8988T (cell line): ENCODE results near the gene ATP6V1F.

Experiments used
- DNase-seq: peaks from one replicate; pipeline ENCODE4 v3.0.0; 2011

Gene ATP6V1F

DNA sequence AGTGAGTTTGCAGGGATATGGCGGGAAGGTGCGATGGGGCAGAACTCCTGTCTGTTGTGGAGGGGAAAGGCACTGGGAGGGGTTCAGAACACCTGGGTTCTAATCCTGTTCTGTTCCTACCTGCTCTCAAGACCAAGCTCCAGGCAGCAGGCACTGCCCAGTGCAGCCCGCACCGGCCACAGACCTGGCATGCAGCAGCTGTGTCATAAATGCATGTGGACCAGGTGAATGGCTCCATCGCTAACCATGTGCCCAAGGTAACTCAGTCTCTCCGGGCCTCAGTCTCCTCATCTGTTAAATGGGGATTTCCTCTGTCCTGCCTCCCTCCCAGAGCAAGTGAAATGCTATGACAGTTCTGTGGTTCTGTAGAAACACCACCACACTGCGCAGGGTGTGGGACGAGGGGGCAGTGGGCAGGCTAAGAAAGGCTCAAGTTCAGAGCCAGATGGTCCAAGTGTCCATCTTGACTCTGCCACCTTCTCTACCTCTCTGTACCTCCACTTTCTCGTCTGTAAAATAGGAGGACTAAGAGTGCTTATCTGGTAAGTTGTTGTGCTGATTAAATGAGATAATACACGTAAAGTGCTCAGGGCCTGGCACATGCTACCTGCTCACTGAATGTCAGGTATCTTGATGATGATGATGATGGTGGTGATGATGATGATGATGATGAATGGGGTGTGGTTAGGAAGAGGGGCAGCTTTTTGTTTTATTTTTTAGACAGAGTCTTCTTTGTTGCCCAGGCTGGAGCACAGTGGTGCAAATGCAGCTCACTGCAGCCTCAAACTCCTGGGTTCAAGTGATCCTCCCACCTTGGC, 22.9 kb downstream of the ATP6V1F start:
- DNase-seq, result no peak

DNA sequence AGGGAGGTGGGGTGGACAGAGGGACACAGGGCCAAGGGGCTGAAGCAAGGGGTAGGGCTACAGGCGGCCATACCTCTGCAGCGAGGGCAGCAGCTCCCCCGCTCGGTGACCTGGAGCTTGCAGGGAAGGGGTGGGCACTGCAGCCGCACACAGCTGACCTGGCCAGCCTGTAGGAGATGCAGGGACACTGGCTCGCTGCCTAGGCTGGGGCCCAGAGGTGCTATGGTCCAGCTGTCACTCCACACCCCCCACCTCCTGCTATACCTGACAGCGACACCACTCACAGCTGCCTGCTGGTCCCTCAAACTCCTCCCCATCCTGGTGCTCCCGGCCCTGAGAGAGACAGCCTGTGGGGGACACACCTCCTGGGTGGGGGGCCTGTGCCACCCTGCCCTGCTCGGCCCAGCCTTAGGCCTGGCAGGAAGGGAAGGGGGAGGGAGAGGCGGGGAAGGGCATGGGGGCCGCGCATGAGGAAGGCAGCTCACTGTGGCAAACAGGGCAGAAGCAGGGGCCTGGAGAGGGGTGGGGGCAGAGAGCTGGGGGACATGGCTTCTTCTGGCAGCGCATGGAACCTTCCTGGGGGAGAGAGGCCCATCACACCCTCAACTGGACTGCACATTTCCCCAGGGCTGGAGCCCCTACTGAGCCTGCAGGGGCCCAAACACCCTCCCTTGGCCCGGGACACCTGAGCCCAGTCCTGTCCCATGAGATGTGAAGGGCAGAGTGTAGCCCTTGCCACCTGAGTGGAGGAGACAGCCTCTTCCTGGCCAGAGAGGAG, 23.9 kb downstream of the ATP6V1F start:
- peak; percentile 18 for DNase-seq

DNA sequence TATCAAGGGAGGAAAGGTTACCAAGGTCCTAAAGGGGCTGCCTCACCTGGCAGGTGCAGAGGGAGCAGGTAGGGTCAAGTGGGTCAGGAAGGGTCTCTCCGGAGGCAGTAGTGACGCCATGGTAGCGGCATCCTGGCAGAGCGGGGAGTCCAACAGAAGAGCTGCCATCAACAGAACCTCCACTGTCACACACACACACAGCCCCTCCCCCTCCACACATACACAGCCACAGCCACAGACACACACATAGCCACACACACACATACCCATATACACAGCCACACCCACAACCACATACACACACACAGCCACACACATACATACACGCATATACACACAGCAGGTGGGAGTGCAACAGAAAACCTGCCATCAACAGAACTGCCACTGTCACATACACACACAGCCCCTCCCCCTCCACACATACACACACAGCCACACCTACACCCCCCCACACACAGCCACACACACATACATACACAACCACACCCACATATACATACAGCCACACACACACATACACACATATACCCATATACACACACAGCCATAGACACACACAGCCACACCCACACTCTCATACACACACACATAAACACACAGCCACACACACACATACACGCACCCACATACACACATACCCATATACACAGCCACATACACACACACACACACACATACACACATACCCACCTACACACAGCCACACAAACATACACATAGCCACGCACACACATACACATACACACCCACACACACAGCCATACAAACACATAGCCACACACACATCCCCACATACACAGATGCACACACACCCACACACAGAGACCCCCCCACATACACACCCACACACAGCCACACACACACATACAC, 24.7 kb downstream of the ATP6V1F start:
- no peak for DNase-seq

DNA sequence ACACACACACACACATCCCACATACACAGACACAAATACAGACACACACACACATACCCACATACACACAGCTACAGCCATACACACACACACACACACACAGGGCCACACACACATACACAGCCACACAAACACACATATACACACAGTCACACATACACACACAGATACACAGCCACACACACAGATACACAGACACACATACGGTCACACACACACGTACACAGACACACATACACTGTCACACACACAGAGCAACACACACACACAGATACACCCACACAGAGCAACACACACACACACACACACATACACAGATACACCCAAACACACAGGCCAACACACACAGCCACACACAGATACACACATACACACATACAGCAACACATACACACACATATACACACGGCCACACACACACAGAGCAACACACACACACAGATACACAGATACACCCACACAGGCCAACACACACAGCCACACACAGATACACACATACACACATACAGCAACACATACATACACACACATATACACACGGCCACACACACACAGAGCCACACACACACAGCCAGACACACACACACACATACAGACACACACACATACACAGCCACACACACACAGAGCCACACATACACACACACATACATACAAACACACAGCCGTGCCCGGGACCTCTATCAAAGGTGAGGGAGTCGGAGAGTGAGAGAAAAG, 25.5 kb downstream of the ATP6V1F start:
- DNase-seq, result no peak

DNA sequence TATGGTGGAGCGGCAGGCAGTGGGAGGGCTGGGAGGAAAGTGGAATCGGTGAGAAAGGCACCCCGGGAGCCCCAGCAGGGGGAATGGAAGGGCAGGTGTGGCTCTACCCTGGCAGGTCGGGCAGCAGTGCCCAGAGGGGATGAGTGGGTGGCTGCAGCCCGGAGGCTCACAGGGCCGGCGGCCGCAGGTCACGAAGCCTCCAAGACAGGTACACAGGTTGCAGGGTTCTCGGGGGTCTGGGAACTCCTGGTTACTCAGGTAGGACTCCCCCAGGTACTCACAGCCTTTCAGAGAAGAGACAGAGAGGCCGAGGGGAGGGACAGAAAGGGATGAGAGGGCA, 26.1 kb downstream of the ATP6V1F start:
- DNase-seq, result peak; percentile 8

DNA sequence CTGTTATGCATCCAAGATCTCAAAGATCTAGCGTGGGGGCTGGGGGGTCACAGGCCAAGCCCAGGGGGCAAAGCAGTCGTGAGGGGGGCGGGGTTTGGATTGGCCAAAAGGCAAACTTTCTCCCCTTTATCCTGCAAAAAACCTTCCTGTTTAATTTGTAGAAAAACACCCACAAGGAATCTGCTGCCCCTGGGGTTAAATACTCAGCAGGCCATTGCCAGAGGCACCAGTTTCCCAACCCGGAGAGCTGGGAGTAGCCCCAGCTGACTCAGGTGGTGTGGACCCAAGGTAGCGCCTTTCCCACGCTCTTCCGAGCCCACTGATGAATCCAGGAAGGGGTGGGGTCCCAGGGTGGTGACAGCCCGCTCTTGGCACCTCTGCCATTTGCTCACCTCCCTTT, 26.5 kb downstream of the ATP6V1F start:
- DNase-seq, result peak; percentile 29

DNA sequence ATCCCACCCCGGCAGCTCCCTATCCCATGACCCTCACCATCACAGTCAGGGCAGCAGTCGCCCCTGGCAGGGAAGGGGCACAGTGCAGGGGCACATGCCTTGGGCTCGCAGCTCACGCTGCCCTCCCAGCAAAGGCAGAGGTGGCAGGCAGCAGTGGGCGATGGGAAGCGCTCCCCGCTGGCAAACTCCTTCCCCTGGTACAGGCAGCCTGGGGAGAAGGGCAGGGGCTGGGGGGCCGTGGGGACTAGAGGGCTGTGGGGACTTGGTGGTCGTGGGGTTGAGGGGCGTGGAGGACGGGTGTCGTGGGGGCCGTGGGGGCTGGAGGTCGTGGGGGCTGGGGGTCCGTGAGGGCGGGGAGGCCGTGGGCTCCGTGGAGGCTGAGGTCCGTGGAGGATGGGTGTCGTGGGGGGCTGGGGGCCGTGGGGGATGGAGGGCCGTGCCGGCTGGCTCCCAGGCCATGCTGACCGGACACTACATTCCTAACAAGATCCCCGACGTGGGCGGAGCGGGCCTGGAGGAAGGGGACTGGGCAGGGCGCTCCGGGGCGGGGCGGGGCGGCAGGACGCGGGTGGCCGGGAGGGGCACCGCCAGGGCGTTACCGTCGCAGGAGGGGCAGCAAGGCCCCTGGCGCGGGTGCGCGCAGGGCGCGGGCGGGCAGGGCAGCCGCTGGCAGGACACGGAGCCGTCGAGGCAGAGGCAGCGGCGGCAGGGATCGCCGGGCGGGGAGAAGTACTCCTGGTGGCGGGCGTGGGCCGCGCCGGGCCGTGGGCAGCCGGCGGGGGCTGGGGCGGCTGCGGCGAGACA, 27.9 kb downstream of the ATP6V1F start:
- DNase-seq, result peak; percentile 23

DNA sequence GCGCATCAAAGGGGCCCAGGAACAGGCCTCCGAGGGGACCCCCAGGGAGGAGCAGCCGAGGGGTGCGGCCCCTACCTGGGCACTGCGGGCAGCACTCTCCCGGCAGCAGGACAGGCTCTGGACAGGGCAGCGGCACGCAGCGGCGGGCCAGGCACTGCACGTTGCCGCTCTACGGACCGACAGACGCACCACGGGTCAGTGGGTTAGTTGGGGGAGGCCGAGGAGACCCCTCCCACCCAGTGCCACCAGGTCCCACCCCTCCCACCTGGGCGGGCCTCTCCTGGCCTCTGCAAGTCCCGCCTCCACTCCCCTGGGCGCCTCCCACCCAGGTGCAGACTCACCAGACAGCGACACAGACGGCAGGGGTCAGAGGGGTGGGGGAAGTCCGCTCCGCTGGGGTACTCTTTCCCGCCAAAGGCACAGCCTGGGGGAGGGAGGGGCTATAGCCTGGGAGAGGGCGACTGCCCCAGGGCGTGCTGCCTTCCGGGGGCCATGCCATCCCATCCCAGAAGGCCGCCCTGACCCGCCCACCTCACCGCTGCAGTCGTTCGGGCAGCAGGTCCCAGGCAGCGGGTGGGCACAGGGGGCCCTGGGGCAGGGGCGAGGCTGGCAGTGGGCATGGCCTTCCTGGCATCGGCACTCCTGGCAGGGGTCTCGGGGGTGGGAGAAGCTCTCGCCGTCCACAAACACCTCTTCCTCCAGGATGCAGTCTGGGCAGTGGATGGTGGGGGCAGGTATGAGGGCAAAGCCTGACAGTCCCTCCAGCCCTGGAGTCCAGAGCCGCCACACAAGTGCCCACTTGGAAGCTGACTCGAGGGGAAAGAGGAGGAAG, 28.7 kb downstream of the ATP6V1F start:
- peak; percentile 19 for DNase-seq

DNA sequence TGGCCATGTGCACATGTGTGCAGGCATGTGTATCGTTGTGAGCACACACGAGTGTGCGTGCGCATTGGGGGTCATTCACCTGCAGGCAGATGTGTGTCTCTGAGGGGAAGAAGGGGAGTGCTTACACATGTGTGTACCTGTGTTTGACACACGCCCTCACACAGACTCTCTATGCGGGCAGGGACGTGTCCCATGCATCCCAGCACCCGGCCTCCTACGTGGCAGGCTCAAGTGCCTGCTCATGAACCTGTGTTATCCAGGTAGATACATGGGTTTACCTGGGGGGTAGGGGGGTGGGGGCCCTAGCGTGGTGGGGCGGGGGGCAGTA, 29.2 kb downstream of the ATP6V1F start:
- no peak for DNase-seq

DNA sequence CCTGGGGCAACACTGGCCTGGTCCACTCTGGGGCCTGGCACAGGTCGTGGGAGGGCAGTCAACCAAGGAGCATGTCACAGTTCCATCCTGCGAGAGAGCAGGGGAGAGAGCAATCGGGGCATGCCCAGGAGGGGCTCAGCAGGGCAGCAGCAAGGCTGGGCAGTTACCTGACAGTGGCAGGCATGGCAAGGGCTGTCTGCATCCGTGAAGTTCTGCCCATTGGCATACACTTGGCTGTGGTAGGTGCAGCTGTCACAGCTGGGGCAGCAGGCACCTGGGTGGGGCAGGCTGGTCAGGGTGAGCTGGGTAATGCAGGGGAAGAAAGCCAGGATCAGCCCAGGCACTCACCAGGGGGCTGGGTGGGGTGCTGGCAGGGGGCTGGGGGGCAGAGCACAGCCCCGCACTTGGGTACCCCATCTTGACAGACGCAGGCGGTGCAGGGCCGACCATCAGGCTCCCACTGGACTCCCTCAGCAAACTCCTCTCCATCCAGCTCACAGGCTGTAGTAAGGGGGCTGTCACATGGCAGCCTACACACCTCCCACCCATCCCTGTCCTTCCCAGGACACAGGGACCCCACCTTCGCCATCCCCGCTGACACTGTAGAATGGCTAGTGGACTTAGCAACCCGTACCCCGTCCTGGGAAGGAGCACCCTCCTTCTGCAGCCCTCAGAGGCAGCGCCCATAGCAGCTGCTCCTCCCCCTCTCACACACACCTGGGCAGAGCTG, 30.0 kb downstream of the ATP6V1F start:
- DNase-seq, result peak; percentile 8

DNA sequence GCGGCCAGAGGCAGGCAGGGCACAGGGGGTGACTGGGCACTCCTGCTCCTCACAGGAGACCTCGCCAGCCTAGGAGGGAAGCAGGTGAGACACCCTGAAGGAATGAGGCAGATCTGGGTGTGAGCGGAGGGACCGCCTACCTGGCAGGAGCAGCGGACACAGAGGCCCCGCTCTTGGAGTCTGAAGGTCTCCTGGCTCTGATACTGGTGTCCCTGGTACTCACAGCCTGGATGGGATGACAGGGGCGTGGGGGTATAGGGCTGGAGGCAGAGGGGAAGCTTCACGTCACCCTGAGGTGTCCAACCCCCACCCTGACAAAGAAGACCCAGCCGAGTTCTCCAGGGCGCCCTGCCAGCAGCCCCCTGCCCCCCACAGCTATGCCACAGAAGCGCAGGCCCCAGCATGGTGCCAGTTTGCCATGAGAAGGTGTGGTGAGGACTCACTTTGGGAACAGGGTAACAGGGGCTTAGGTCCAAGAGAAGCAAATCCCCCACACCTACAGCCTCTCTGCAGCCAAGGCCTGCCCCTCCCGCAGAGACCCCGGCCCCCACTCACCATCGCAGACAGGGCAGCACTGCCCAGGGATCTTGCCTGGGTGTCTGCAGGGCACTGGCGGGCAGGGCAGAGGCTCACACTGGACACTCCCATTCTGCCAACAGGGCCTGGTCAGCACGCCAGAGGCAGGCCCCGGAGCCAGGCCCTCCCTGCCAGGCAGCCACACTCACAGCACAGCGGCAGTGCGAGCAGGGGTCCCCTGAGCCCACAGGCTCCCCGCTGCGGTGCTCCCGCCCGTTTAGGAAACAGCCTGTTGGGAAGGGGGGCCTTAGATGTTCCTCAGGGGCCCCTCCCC, 30.8 kb downstream of the ATP6V1F start:
- peak; percentile 7 for DNase-seq

DNA sequence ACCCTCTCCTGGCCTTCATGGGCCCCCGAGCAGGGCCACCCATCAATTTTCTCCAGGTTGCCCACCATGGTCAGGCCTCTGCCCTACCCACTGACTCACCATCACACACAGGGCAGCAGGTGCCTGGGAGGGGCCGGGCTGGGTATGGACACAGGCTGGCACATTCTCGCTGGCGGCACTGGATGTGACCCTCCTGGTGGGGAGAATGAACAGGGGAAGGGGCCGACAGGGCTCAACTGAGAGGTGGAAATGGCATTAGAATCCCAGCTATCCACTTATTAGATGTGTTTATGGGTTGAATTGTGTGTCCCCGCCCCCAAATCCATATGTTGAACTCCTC, 31.4 kb downstream of the ATP6V1F start:
- DNase-seq, result peak; percentile 2

DNA sequence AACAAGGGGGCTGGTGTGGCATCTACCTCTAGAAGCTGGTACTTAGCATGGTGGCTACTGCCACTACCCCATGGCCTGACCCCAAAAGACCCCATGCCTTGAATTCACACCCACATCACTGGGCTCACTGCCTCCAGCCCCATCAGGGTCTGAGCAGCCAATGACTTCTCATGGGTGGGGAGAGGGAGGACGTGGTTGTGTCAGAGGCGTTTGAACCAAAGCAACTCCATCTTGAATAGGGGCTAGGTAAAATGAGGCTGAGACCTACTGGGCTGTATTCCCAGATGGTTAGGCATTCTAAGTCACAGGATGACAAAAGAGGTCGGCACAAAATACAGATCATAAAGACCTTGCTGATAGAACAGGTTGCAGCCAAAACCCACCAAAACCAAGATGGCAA, 32.7 kb downstream of the ATP6V1F start:
- DNase-seq, result no peak

DNA sequence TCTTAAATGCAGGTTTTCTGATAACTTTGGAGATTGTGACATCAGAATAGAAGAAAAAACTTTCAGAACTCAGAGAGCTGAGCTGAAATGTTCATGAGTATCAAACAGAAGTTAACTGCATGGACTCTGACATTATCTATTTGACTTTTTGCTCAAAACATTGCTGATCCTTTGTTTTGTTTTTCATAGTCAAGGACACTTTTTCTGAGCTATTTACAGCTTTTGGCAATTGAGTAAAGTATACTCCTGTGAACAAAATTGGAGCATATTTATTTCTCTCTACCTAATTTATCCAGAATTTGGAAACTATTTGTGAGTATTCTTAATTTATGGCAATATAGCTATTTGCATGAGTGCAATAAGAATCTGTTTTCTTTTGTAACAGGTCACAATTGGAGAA, 36.7 kb downstream of the ATP6V1F start:
- DNase-seq, result no peak

DNA sequence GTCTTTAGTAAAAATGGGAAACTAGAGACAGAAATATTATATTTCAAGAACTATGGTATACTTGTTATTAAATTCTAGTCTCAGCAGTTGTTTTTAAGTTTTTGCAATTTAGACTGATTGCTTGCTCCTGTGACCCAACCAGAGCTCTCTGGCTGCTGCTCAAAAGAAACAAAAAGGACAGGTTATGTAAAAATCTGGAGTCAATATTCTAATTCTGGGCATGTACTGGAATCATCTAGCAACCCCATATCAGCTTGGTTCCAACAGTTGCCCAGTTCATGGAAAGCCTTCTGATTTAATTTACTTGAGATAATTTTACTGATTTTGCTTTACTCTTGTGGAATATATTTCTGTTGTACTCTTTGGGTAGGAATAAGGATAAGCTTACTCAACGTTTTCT, 37.6 kb downstream of the ATP6V1F start:
- DNase-seq, result no peak

DNA sequence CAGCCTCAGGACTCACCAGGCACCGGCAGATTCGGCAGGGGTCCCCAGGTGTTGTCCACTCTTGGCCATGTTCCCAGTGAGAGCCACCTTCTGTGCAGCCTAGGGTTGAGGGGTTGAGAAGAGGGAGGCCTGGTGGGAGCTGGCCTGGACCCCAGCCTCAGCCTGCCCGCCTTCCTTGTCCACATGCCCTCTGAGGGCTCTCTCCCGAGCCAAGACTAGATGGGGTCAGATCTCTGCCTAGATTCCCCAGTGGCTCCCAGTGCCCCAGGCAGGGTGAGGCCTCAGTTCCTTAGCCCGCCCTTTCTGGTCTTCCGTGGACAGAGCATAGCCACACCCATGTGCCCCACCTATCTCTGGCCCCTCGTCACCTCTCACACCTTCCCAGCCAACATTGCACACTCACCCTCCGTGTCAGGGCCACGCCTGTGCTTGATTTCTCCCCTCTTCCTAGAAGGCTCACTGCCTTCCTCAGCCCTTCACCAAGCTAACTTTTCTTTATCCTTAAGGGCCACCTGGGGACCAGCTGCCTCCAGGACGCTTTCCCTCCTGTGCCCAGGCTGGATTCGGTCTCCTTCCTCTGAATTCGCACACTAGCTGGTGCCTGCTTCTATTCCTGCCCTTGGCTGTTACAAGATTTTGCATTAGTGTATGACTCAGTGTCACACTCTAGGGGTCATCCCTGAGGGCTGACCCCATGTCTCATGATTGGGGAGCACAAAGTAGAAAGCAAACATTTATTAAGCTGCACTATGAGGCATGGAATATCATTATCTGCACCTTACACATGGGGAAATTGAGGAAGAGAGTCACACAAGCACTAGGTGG, 40.3 kb downstream of the ATP6V1F start:
- DNase-seq, result peak; percentile 3

DNA sequence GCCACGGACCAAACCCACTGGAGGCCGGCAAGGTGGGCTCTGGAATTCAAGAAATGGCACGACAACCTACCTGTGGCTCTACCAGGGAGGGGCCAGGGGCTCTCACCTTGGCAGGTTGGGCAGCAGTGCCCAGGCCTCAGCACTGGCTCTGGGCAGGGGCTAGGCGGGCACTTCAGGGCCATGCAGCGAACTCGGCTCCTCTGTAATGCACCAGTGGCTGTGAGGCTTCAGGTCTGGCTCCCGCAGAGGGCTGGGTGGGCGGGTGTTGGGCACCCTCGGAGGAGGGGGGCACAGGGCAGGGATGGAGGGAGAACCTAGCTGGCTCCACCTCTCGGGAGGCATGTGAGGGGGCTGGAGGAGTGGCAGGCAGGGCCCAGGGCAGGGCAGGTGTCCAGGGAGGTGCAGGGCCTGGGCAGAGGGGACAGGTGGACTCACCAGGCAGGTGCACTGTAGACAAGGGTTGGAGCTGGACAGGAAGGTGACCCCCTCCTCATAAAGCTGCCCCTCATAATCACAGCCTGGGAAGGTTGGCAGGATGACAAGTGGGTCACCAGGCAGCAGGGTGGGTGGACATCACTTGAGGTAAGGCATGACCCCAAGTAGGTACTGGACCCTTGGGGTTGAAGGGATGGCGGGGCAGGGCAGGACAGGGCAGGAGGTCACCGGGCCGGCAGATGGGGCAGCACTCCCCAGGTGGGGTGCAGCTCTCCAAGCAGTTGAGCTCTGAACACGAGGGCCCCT, 41.1 kb downstream of the ATP6V1F start:
- peak; percentile 2 for DNase-seq
